Measurements from ENCODE around the gene MELK.

MELK gene

DNA sequence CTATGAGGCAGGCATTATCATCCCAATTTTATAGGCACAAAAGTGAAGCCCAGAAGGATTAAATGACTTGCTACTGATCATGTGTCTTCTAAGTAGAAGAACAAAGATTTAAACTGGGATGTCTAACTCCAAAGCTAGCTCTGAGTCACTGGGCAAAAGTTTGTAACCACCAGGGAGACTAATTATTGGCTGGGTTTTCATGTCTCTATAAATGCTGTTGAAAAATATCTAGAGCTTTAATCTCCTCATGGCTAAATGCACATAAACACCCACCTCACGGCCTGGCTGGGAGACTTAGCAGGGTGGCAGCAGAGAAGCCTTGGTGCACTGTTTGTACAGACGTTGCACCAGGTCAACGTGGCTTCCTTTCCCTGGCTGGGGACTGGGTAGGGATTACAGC is 144.6 kb downstream of the MELK start:
- H3K36me3 Mint-ChIP-seq, result no peaks in the 10 kb centered on the region
- H3K4me1 Mint-ChIP-seq, result no peaks in the 10 kb centered on the region
- peaks cover 1% of the 10 kb centered on the region for H3K9me3 Mint-ChIP-seq
- ATAC-seq (ENCODE audit: low read depth) (no peak), DNase-seq (ENCODE audit: low spot score in 2 of 2) (no peak)
- H3K27me3 Mint-ChIP-seq, result peaks cover 7% of the 10 kb centered on the region
- H3K4me3 Mint-ChIP-seq, result no peak overlapping the region
- H3K27ac Mint-ChIP-seq, result no peak overlapping the region

DNA sequence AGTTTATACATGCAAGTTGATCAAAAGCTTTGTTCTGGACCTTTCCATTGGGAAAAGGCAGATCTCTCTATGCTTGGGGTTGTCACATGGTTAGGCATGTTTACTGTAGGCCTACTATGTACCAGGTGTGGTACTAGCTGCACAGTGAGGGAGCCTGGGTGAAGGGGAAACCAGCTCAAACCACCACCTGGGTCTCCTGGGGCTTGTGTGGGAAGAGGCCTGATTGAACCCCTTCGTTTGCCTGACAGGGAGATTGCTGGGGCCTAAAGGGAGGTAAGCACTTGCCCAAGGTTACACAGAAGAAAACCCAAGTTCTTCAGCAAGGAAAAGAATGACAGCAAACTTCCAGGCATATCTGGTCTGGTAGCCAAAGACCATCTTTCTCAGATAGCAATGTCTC is 145.9 kb downstream of the MELK start:
- no peak for DNase-seq (ENCODE audit: low spot score in 2 of 2)
- no peak overlapping the region for H3K4me3 Mint-ChIP-seq
- no peaks in the 10 kb centered on the region for H3K36me3 Mint-ChIP-seq
- no peaks in the 10 kb centered on the region for H3K4me1 Mint-ChIP-seq
- peaks cover 8% of the 10 kb centered on the region for H3K27me3 Mint-ChIP-seq
- no peak for ATAC-seq (ENCODE audit: low read depth)
- no peaks in the 10 kb centered on the region for H3K9me3 Mint-ChIP-seq
- H3K27ac Mint-ChIP-seq, result no peak overlapping the region

DNA sequence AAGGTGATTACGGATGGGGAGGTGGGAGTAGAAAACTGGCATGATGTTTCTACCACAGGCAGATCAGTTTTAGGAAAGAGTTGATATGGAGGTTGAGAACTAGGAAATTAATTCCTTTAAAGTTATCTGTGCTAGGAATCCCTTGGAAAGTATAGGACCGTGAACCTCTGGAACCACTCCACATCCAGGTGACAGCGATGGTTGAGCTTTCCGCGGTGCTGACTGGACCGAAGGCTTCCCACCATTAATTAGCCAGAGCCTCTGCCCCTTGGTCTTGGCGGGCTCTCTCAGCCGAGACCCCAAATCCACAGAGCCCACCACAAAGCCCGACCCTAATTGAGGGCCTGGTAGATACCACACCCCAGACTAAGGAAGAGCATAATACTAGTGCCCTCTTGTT is 147.3 kb downstream of the MELK start:
- Mint-ChIP-seq H3K9me3 (no peaks in the 10 kb centered on the region), H3K4me1 (no peaks in the 10 kb centered on the region), H3K27ac (no peak overlapping the region), H3K27me3 (peaks cover 6% of the 10 kb centered on the region), H3K36me3 (no peaks in the 10 kb centered on the region), H3K4me3 (no peak overlapping the region)
- ATAC-seq (ENCODE audit: low read depth), result no peak
- DNase-seq (ENCODE audit: low spot score in 2 of 2), result no peak

DNA sequence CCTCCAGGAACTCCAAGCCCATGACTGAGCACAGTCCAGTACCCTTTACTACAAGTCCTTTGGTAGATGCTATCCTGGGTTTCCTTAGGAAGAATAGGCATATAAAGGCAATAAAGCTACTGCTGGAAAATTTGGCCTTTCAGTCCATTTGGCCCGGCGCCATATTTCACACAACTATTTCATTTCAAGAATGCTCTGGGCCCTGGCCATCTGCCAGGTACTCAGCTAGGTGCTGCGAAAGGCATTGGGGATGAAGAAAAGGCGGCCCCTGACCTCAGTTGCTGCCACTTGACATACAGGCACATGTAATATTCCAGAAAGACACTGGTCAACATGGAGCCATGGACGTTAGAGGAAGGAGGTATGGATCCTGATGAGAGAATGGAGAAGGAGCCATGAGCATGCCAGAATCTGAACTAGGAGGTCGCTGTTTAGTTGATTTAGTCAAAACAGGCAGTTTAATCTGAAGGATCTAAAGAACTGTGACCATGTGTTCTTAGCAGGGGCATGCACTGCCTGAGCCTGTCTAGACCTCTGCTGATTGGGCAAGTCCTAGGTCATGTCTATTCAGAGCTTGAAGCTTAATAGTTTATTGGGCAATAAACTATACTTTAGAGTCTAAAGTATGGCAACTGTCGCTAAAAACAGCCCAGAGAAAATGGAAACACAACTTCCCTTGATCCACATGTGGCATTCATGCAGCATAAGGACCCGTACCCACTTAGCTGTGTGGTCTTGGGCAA is 149.3 kb downstream of the MELK start:
- H3K4me1 Mint-ChIP-seq, result no peaks in the 10 kb centered on the region
- ATAC-seq (ENCODE audit: low read depth) (no peak), DNase-seq (ENCODE audit: low spot score in 2 of 2) (no peak)
- no peak overlapping the region for H3K27ac Mint-ChIP-seq
- no peaks in the 10 kb centered on the region for H3K9me3 Mint-ChIP-seq
- peaks cover 3% of the 10 kb centered on the region for H3K27me3 Mint-ChIP-seq
- no peak overlapping the region for H3K4me3 Mint-ChIP-seq
- H3K36me3 Mint-ChIP-seq, result no peaks in the 10 kb centered on the region

DNA sequence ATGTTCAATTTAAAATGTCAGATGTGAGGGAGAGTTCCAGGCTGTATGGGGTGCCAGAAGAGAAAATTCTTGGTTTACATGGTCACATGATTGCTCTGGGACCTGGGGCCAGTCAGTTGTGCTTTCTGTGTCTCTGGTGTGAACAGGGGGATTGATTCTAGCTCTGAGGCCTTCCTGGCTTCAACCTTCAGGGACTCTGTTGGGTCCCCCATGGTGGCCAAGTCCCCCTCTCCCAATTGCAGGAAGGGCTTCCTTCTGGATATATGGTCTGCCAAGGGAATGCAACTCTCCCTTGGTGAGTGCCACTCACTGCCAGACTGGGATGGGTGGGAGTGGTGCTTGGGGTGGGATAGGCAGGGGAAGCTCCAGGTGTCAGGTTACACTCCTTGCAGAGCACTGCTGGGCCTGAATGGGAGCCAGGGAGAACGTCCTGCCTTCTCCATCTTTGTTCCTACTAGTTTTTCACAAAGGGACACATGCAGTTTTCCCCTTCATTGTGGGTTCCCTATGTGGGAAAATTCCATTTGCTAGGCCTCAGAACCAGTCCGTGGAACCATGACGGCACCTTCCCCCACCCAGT is 153.2 kb downstream of the MELK start:
- Mint-ChIP-seq H3K27me3 (peaks cover 2% of the 10 kb centered on the region), H3K36me3 (no peaks in the 10 kb centered on the region), H3K4me1 (peaks cover 2% of the 10 kb centered on the region), H3K27ac (no peak overlapping the region), H3K9me3 (no peaks in the 10 kb centered on the region), H3K4me3 (no peak overlapping the region)
- no peak for ATAC-seq (ENCODE audit: low read depth)
- no peak for DNase-seq (ENCODE audit: low spot score in 2 of 2)
